Natural killer cell (primary cell): ENCODE results near the gene C11orf21. TPM values are rescaled to one million over a fixed set of nuclear protein-coding genes. Genes with fewer than 3 reads are reported as not detected.

Experiments
- ATAC-seq, 3 donors: fragments of 150-1000 bp in 2 of 3; fragments of 200-7000 bp in 1 of 3; cut with Tn5 transposase; 1 replicate in 1 of 3; 2 replicates in 2 of 3; pipeline ENCODE4 v1.10.0; 2021; ENCODE audit warnings: mild to moderate bottlenecking in 2 of 3, moderate library complexity in 2 of 3
- DNase-seq, 2 donors: peaks; one replicate each; pipeline versions ENCODE4 v3.0.0 to v3.0.0-alpha.2; 2013 to 2021; ENCODE audit warnings: mixed read lengths in 1 of 2
- H3K27ac ChIP-seq: one replicate; pipeline ENCODE4 v1.5.1; 2013; ENCODE audit warnings: mild to moderate bottlenecking, low read length
- H3K27me3 ChIP-seq: one replicate; pipeline ENCODE4 v1.6.1; 2013; ENCODE audit warnings: low read length; ENCODE audit not compliant: control insufficient read depth, insufficient read depth
- H3K36me3 ChIP-seq: one replicate; pipeline ENCODE4 v1.6.1; 2013; ENCODE audit warnings: low read length; ENCODE audit not compliant: control insufficient read depth, insufficient read depth
- H3K4me1 ChIP-seq: one replicate; pipeline ENCODE4 v1.6.1; 2013; ENCODE audit warnings: low read length; ENCODE audit not compliant: control insufficient read depth, insufficient read depth
- H3K4me3 ChIP-seq: one replicate; pipeline ENCODE4 v1.5.1; 2013; ENCODE audit warnings: low read length
- H3K9me3 ChIP-seq: one replicate; pipeline ENCODE4 v1.6.1; 2013; ENCODE audit warnings: low read length; ENCODE audit not compliant: control insufficient read depth, insufficient read depth
- H3K27ac Mint-ChIP-seq, 2 donors: one replicate each; pipeline ENCODE4 v1.8.0; 2022; ENCODE audit warnings: mild to moderate bottlenecking in 2 of 2, mixed read lengths in 2 of 2, moderate library complexity in 1 of 2
- H3K27me3 Mint-ChIP-seq, 2 donors: one replicate each; pipeline ENCODE4 v1.8.0; 2022; ENCODE audit warnings: low read depth in 2 of 2, mixed read lengths in 2 of 2
- H3K36me3 Mint-ChIP-seq: one replicate; pipeline ENCODE4 v1.8.0; 2022; ENCODE audit warnings: mixed read lengths
- H3K4me1 Mint-ChIP-seq, 2 donors: one replicate each; pipeline ENCODE4 v1.8.0; 2022; ENCODE audit warnings: mixed read lengths in 2 of 2
- H3K4me3 Mint-ChIP-seq: one replicate; pipeline ENCODE4 v1.8.0; 2022; ENCODE audit warnings: mild to moderate bottlenecking, moderate library complexity, mixed read lengths
- H3K9me3 Mint-ChIP-seq, 2 donors: one replicate each; pipeline ENCODE4 v1.8.0; 2022; ENCODE audit warnings: mixed read lengths in 2 of 2
- CTCF ChIP-seq: fragments of 200-600 bp; IDR thresholded peaks from one replicate; pipeline ENCODE4 v1.8.0; 2022; ENCODE audit warnings: antibody characterized with exemption
- WGBS: methylation state at CpG from one replicate; pipeline ENCODE4 v1.1.7; 2013; ENCODE audit warnings: missing lambda C conversion rate; ENCODE audit not compliant: insufficient coverage; 5-methylcytosine and 5-hydroxymethylcytosine counted together
- intact Hi-C: fragments of 100-400 bp; cut with micrococcal nuclease; formaldehyde crosslinking; loops from one replicate; pipeline ENCODE4 v1.14.2; 2022
- total RNA-seq, 4 donors: library from RNA; stranded (reverse); fragments of 120-200 nt in 1 of 4; gene quantifications; one replicate each; pipeline versions ENCODE4 v1.2.3 to v1.2.4, GENCODE V29; 2013 to 2022

C11orf21 gene
- total RNA-seq, 3 donors from 2014 or later (not counting 1 experiment from before 2014, with no cell fraction given) = 227 to 325 (median 237) TPM

DNA sequence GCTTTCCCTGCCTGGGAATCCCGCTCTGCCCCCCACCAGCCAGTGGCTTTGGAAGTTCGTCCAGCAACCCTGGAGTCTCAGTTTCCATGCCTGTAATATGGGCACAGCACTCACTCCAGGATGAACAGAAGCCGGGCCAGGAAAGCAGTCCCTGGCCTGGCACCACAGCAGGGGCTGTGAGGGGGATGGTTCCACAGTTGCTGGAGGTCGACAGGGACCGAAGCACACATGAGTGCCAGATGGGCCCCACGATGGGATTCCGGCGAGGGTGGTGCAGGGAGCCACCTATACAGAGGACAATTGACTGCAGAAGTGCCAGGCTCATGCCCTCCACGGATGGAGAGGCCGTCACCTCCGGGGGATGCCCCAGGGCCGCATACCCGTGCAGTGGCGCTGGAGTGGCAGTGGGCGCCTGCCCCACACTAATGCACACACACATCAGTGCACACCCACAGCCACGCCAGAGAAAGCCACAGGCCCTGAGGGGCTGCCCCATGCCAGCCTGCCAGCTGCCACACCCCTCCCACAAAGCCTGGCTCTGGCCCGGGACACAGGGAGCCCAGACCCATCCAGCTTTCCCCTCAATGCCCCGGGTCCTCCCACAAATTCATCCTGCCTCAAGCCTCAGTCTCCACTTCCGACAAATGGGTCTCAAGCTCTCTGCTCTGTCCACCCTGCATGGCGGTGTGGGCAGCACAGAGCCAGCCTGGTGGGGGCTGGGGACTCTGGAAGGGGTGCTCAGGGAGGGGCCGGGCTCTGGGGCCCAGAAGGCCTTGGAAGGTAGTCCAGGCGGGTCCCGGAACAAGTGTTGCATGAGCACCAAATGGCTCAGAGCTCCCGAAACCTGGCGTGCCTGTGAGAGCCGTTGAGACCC lies 41.0 kb downstream of the C11orf21 start:
- Mint-ChIP-seq H3K27me3 (no peaks in the 10 kb centered on the region), H3K4me1 (peaks cover 14% of the 10 kb centered on the region in 2 donors), H3K27ac (no peak overlapping the region), H3K4me3 (no peak overlapping the region), H3K36me3 (no peaks in the 10 kb centered on the region), H3K9me3 (no peaks in the 10 kb centered on the region)
- Histone ChIP-seq H3K4me1 (peaks cover 6% of the 10 kb centered on the region), H3K4me3 (no peak overlapping the region), H3K36me3 (no peaks in the 10 kb centered on the region), H3K9me3 (no peaks in the 10 kb centered on the region), H3K27ac (no peak overlapping the region), H3K27me3 (no peaks in the 10 kb centered on the region)
- intact Hi-C loops = no loop called here
- 86% methylated on average over 26 of the region's 26 CpGs for WGBS
- ATAC-seq (no peak), DNase-seq (no peak)
- no peak for TF ChIP-seq CTCF

- ATAC-seq = no peak
- no peaks in the 10 kb centered on the region for H3K27me3 ChIP-seq
- Mint-ChIP-seq H3K36me3 (no peaks in the 10 kb centered on the region), H3K9me3 (no peaks in the 10 kb centered on the region), H3K27ac (no peak overlapping the region), H3K27me3 (no peaks in the 10 kb centered on the region), H3K4me3 (no peak overlapping the region), H3K4me1 (peaks cover 6 to 7% of the 10 kb centered on the region in 2 donors)
- no peaks in the 10 kb centered on the region for H3K9me3 ChIP-seq
- no peak for DNase-seq
- no peak overlapping the region for H3K4me3 ChIP-seq
- intact Hi-C loops = no loop called here
- WGBS = 85% methylated on average over 12 of the region's 12 CpGs
- TF ChIP-seq CTCF = no peak
- no peaks in the 10 kb centered on the region for H3K36me3 ChIP-seq
- H3K4me1 ChIP-seq = no peaks in the 10 kb centered on the region
- no peak overlapping the region for H3K27ac ChIP-seq
Measured at GRCh38 chr11:2259897-2260451, 41.7 kb downstream of the C11orf21 start.

GRCh38 chr11:2259466-2259830 lies 42.3 kb downstream of the C11orf21 start:
- intact Hi-C loops = no loop called here
- Mint-ChIP-seq H3K27me3 (no peaks in the 10 kb centered on the region), H3K4me1 (peaks cover under 1 to 2% of the 10 kb centered on the region in 2 donors), H3K36me3 (no peaks in the 10 kb centered on the region), H3K4me3 (no peak overlapping the region), H3K27ac (no peak overlapping the region), H3K9me3 (no peaks in the 10 kb centered on the region)
- no peaks in the 10 kb centered on the region for H3K36me3 ChIP-seq
- WGBS = 91% methylated on average over 8 of the region's 8 CpGs
- H3K9me3 ChIP-seq = no peaks in the 10 kb centered on the region
- no peaks in the 10 kb centered on the region for H3K27me3 ChIP-seq
- no peak overlapping the region for H3K4me3 ChIP-seq
- H3K27ac ChIP-seq = no peak overlapping the region
- ATAC-seq = no peak
- H3K4me1 ChIP-seq = no peaks in the 10 kb centered on the region
- DNase-seq = no peak
- no peak for TF ChIP-seq CTCF
